ENCODE measurements around the gene CACUL1. TPM values are rescaled to one million over a fixed set of nuclear protein-coding genes. Genes with fewer than 3 reads are reported as not detected.

CACUL1 gene
- total and polyA plus RNA-seq, 2 experiments from 2014 or later: 37.5 to 48.3 TPM

DNA sequence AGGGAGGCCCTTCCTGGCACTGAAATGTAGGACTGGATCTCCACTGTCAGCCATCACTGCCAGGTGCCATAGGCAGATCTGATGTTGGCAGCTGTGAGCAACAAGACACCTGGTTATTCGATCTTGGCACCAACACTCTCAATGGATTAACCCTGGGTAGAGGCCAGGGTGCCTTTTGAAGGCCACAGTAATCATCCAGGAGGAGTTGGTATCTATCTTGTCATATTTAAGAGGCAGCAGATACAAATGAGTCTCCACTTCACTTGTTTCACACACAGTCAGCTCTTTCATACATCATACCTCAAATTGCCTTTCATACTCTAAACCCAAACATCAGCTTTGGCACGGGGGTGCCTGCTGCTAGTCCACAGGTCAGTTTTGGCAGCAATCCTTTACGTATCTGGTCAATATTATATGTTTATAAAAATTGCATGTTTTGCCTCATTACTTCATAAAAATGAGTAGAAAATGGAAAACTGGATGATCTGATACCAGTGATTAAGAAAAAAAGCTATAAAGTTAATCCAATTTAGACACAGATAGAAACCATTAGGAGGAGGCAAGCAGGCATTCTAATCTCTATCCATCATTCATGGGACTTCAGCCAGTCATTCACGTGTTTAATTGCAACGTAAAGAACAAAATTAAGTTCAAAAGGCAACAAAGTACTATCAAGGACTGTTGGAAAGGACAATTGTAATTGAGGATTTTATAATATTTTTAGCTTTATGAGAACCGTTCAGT, 12.7 kb upstream of the CACUL1 start:
- no peak for DNase-seq (ENCODE audit: low spot score)

DNA sequence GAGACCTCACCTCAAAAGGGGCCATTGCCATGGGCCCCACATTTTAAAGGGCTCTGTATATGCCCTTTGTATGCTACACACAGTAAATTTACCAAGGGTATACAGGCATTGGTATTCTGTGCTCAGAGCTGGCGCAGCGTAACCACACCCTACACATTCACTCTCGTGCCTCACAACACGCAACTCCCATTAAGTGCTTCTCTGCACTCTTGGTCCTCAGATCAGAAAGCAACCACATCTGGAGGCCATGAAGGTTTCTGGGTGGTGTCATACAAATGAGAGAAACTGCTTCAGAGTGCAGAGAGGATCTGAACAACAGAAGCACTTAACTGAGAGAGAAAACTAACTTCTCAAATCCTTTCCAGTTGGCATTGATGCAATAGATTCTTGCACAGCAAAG, 9.4 kb upstream of the CACUL1 start:
- H3K27me3 ChIP-seq: no peaks in the 10 kb centered on the region
- WGBS (ENCODE audit: low lambda C conversion rate, missing lambda C conversion rate): 96% methylated on average over 4 of the region's 4 CpGs

More for the DNA sequence above, 12.7 kb upstream of the CACUL1 start:
- peaks cover 3% of the 10 kb centered on the region for H3K4me1 ChIP-seq (ENCODE audit: insufficient read depth)
- no peak for TF ChIP-seq EZH2 (IDR thresholded peaks at IDR 0.05; ENCODE audit: borderline replicate concordance)
- TF ChIP-seq, protein P1, sequence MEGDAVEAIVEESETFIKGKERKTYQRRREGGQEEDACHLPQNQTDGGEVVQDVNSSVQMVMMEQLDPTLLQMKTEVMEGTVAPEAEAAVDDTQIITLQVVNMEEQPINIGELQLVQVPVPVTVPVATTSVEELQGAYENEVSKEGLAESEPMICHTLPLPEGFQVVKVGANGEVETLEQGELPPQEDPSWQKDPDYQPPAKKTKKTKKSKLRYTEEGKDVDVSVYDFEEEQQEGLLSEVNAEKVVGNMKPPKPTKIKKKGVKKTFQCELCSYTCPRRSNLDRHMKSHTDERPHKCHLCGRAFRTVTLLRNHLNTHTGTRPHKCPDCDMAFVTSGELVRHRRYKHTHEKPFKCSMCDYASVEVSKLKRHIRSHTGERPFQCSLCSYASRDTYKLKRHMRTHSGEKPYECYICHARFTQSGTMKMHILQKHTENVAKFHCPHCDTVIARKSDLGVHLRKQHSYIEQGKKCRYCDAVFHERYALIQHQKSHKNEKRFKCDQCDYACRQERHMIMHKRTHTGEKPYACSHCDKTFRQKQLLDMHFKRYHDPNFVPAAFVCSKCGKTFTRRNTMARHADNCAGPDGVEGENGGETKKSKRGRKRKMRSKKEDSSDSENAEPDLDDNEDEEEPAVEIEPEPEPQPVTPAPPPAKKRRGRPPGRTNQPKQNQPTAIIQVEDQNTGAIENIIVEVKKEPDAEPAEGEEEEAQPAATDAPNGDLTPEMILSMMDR (IDR thresholded peaks at IDR 0.05; ENCODE audit: poor library complexity): no peak
- no peak for TF ChIP-seq EZH2phosphoT487 (IDR thresholded peaks at IDR 0.05; ENCODE audit: low read depth, severe bottlenecking, unreplicated experiment)
- H2AFZ ChIP-seq: no peak overlapping the region
- no peaks in the 10 kb centered on the region for H3K36me3 ChIP-seq (replicated peaks; ENCODE audit: insufficient read depth, low read depth)
- no peak overlapping the region for H3K27ac ChIP-seq
- no peaks in the 10 kb centered on the region for H3K9me2 ChIP-seq (replicated peaks; ENCODE audit: insufficient read depth)
- no peaks in the 10 kb centered on the region for H3K79me2 ChIP-seq
- 89% methylated on average over 6 of the region's 6 CpGs for WGBS (ENCODE audit: low lambda C conversion rate, missing lambda C conversion rate)
- H4K20me1 ChIP-seq (ENCODE audit: insufficient read depth, poor library complexity, severe bottlenecking): no peaks in the 10 kb centered on the region
- no peaks in the 10 kb centered on the region for H3K27me3 ChIP-seq
- no peak overlapping the region for H3K4me3 ChIP-seq
- H3K9me3 ChIP-seq (ENCODE audit: low read depth): no peaks in the 10 kb centered on the region
- no peak overlapping the region for H3K4me2 ChIP-seq

DNA sequence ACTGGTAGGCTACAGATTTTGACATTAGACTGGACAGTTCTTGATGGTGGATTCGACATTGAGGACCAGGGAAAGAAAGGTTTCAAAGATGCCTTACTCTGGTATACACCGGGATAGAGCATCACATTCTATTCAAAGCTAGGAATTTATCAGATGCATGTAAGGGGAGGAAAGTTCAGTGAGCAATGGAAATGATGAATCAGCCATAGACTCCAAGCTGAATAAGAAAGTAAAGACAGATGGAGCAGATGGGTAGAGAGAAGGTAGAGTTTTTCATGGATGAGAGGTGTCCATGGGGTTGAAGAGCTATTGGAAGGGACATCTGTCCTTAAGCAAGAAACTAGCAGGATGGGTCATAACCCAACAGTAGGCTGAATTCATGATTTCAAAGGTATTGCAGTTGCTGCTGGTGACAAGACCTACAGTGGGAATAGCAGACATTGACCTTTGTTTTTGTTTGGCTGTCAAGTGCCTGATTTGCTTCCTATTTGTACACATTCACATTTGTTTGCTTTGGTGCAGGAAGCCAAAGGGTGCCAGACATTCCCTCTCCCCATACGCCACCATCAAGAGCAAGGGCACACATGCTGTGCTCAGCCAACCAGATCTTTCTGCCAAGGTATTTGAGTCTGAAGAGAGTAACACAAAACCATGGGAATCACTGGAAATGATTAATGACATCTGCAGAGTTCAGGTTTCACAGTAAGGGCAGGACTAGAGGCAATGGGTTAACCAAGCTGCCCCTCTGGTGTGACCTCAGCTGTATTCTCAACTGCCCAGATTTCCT, 8.6 kb upstream of the CACUL1 start:
- TF ChIP-seq, protein P1 (IDR thresholded peaks at IDR 0.05; ENCODE audit: poor library complexity): no peak
- TF ChIP-seq EZH2 (IDR thresholded peaks at IDR 0.05; ENCODE audit: borderline replicate concordance) (no peak), EZH2phosphoT487 (IDR thresholded peaks at IDR 0.05; ENCODE audit: low read depth, severe bottlenecking, unreplicated experiment) (no peak)
- H2AFZ ChIP-seq: no peak overlapping the region
- H3K4me1 ChIP-seq (ENCODE audit: insufficient read depth): no peaks in the 10 kb centered on the region
- no peaks in the 10 kb centered on the region for H4K20me1 ChIP-seq (ENCODE audit: insufficient read depth, poor library complexity, severe bottlenecking)
- no peak overlapping the region for H3K4me2 ChIP-seq
- H3K9me2 ChIP-seq (replicated peaks; ENCODE audit: insufficient read depth): no peaks in the 10 kb centered on the region
- DNase-seq (ENCODE audit: low spot score): no peak
- H3K27me3 ChIP-seq: no peaks in the 10 kb centered on the region
- no peak overlapping the region for H3K4me3 ChIP-seq
- H3K36me3 ChIP-seq (replicated peaks; ENCODE audit: insufficient read depth, low read depth): no peaks in the 10 kb centered on the region
- H3K79me2 ChIP-seq: no peaks in the 10 kb centered on the region
- 91% methylated on average over 3 of the region's 3 CpGs for WGBS (ENCODE audit: low lambda C conversion rate, missing lambda C conversion rate)
- no peak overlapping the region for H3K27ac ChIP-seq
- H3K9me3 ChIP-seq (ENCODE audit: low read depth): no peaks in the 10 kb centered on the region

More for the DNA sequence above, 9.4 kb upstream of the CACUL1 start:
- no peaks in the 10 kb centered on the region for H3K9me3 ChIP-seq (ENCODE audit: low read depth)
- no peaks in the 10 kb centered on the region for H3K36me3 ChIP-seq (replicated peaks; ENCODE audit: insufficient read depth, low read depth)
- no peak overlapping the region for H2AFZ ChIP-seq
- H3K79me2 ChIP-seq: no peaks in the 10 kb centered on the region
- no peak overlapping the region for H3K4me3 ChIP-seq
- no peaks in the 10 kb centered on the region for H4K20me1 ChIP-seq (ENCODE audit: insufficient read depth, poor library complexity, severe bottlenecking)
- no peak overlapping the region for H3K27ac ChIP-seq
- DNase-seq (ENCODE audit: low spot score): no peak
- no peaks in the 10 kb centered on the region for H3K9me2 ChIP-seq (replicated peaks; ENCODE audit: insufficient read depth)
- TF ChIP-seq EZH2 (IDR thresholded peaks at IDR 0.05; ENCODE audit: borderline replicate concordance) (no peak), EZH2phosphoT487 (IDR thresholded peaks at IDR 0.05; ENCODE audit: low read depth, severe bottlenecking, unreplicated experiment) (no peak)
- TF ChIP-seq, protein P1 (IDR thresholded peaks at IDR 0.05; ENCODE audit: poor library complexity): no peak
- H3K4me2 ChIP-seq: no peak overlapping the region
- no peaks in the 10 kb centered on the region for H3K4me1 ChIP-seq (ENCODE audit: insufficient read depth)

All from hepatocyte (in vitro differentiated cells).